Fibroblast of skin of right quadriceps (primary cell): ENCODE results near the gene APH1B.

Experiments
- DNase-seq: peaks from one replicate; pipeline ENCODE4 v3.0.0-alpha.2; 2013

APH1B gene

DNA sequence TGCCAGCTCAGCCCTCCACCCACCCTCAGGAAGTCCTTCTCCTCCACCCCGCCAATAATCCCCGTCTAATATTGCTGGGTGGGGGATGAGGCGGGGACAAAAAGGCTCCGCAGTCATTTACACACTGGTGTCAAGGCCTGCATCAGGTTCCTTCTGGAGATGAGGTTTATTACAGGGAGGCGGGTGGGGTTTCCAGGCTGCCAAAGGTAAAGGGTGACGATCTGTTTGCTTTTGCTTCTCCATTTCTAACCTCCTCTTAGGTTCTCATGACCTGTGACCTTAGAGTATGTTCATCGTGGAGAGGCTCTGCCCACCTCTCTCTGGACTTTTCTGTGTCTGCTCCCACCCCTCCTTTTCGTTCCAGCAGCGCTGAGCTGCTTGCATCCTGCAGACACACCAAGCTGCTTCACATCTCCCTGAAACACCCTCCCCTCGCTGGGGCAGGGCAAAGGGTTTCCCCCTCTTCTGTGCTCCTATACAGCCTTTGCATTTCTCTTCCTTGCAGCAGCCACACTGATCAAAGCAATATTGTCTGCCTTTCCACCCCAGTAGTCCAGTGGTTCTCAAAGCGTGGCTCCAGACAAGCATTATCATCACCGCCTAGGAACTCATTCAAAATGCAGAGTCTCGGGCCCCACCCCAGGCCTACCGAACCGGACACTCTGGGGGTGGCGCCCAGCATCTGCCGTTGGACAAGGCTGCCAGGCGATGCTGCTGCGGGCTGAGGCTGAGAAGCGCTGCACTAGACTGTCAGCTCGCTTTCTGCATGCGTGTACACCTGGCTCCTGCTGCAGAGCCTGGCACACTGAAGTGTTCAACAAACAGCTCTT lies 77.6 kb downstream of the APH1B start:
- no peak for DNase-seq

DNA sequence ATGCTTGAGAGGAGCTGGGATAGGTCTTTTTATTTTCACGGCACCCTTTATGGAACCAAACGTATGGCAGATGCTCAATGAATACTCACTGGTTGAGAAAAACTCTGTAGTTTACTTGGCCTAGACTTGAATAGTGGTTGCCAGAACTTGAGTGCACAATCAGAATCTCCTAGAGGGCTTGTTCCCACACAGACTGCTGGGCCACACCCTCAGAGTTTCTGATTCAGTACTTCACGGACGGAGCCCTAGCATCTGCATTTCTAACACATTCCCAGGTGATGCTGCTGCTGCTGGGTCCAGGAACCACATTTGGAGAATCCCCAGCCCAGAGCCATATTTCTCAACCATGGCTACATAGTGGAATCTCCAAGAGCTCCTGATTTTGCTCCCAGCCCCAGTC lies 79.7 kb downstream of the APH1B start:
- no peak for DNase-seq

DNA sequence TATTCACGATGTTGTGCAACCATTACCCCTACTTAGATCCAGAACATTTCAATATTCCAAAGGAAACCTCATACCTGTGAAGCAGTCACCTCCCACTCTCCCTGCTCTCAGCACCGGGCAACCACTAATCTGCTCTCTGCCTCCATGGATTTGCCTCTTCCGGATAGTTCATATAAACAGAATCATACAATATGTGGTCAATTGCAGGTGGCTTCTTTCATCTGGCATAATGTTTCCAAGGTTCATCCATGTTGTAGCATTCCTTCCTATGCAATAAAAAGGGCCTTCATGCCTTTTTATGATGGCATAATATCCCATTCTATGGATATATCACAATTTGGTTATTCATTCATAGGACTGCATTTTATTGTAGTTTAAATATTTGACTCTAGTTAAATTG lies 80.3 kb downstream of the APH1B start:
- DNase-seq: no peak

DNA sequence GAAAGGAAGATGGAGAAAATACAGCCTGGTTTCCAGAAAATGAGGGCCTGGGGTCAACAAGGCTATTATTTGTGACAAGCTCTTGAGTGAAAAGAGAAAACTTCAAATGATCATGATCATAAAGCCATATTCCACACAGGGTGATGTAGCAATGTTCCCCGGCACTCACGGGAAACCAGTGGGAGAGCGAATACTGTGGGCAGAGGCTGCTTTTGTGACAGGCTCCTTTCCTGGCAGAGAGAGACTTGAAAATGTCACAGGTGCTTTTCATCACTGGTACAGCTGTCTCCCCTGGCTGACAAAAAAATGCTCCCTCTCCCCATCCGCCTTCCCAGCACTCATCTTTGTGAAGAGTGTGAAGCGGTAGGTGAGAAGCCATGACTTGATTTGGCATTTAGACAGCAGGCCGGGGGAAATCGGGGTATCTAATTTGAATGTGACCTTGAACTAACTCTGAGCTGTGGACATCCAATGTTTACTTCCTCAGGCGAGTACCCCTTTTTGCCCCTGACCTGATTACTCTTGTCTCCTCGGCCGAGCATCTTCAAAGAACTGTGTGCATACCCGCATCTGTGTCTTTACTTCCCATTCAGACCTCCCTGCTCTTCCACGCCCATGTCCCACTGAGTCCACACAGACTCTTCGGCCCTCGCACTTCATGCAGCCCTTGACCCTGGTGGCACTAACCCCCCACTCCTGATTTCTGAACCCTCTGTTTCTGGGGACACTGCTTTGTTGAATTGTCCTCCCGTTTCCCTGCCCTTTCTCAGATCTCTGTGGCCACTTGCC lies 81.0 kb downstream of the APH1B start:
- DNase-seq: no peak
